H9 (cell line): ENCODE data around the gene NPIPB8. TPM values are rescaled to one million over a fixed set of nuclear protein-coding genes. Genes with fewer than 3 reads are reported as not detected.

Source experiments
- DNase-seq: peaks from one replicate; pipeline ENCODE4 v3.0.0-alpha.2; 2017
- H2AFZ ChIP-seq: one replicate; pipeline ENCODE4 v1.6.1; 2013; ENCODE audit warnings: mild to moderate bottlenecking, low read length, control low read depth, moderate library complexity
- H2AK5ac ChIP-seq: 2 replicates; pipeline ENCODE4 v1.6.1; 2013; ENCODE audit warnings: low read length, control low read depth, mixed read lengths; ENCODE audit not compliant: insufficient read length
- H2BK120ac ChIP-seq: one replicate; pipeline ENCODE4 v1.6.1; 2013; ENCODE audit warnings: low read depth, mild to moderate bottlenecking, low read length, control low read depth, inconsistent platforms; ENCODE audit not compliant: poor library complexity, severe bottlenecking
- H2BK12ac ChIP-seq: 2 replicates; pipeline ENCODE4 v1.6.1; 2013; ENCODE audit warnings: low read length, control low read depth, mixed read lengths, low read depth; ENCODE audit not compliant: insufficient read length
- H2BK15ac ChIP-seq: 2 replicates; pipeline ENCODE4 v1.6.1; 2013; ENCODE audit warnings: low read depth, low read length, control low read depth
- H2BK20ac ChIP-seq: one replicate; pipeline ENCODE4 v1.6.1; 2013; ENCODE audit warnings: low read depth, mild to moderate bottlenecking, low read length, control low read depth, inconsistent platforms; ENCODE audit not compliant: poor library complexity, severe bottlenecking
- H2BK5ac ChIP-seq: 2 replicates; pipeline ENCODE4 v1.6.1; 2013; ENCODE audit warnings: low read length, control low read depth, mixed read lengths; ENCODE audit not compliant: insufficient read length
- H3K14ac ChIP-seq: 2 replicates; pipeline ENCODE4 v1.6.1; 2013; ENCODE audit warnings: low read length, control low read depth; ENCODE audit not compliant: insufficient read depth
- H3K18ac ChIP-seq: 2 replicates; pipeline ENCODE4 v1.6.1; 2013; ENCODE audit warnings: low read depth, mild to moderate bottlenecking, mixed read lengths, low read length, control low read depth; ENCODE audit not compliant: insufficient read length
- H3K23ac ChIP-seq: 2 replicates; pipeline ENCODE4 v1.6.1; 2013; ENCODE audit warnings: low read length, control low read depth, mixed read lengths, low read depth; ENCODE audit not compliant: insufficient read length
- H3K23me2 ChIP-seq: 2 replicates; pipeline ENCODE4 v1.6.1; 2013; ENCODE audit warnings: low read depth, mild to moderate bottlenecking, mixed read lengths, low read length, control low read depth; ENCODE audit not compliant: insufficient read length, poor library complexity, severe bottlenecking
- H3K27ac ChIP-seq: 2 replicates; pipeline ENCODE4 v1.5.1; 2013; ENCODE audit warnings: low read length, control low read depth, mixed read lengths, low read depth; ENCODE audit not compliant: insufficient read length
- H3K27me3 ChIP-seq: 2 replicates; pipeline ENCODE4 v1.6.1; 2013; ENCODE audit warnings: low read length, control low read depth, inconsistent platforms; ENCODE audit not compliant: insufficient read depth
- H3K4ac ChIP-seq: 2 replicates; pipeline ENCODE4 v1.6.1; 2013; ENCODE audit warnings: low read depth, mild to moderate bottlenecking, control low read depth, inconsistent platforms, low read length, moderate library complexity
- H3K4me1 ChIP-seq: 2 replicates; pipeline ENCODE4 v1.6.1; 2013; ENCODE audit warnings: low read length, control low read depth, inconsistent platforms; ENCODE audit not compliant: insufficient read depth
- H3K4me2 ChIP-seq: 2 replicates; pipeline ENCODE4 v1.6.1; 2013; ENCODE audit warnings: low read length, control low read depth, mixed read lengths; ENCODE audit not compliant: insufficient read length, insufficient read depth
- H3K56ac ChIP-seq: 2 replicates; pipeline ENCODE4 v1.6.1; 2013; ENCODE audit warnings: low read depth, mild to moderate bottlenecking, mixed read lengths, low read length, control low read depth; ENCODE audit not compliant: insufficient read length
- H3K79me1 ChIP-seq: 2 replicates; pipeline ENCODE4 v1.6.1; 2013; ENCODE audit warnings: low read depth, mild to moderate bottlenecking, moderate library complexity, low read length, control low read depth, inconsistent platforms; ENCODE audit not compliant: insufficient read depth, poor library complexity, severe bottlenecking
- H3K79me2 ChIP-seq: 2 replicates; pipeline ENCODE4 v1.6.1; 2013; ENCODE audit warnings: low read length, control low read depth, inconsistent platforms; ENCODE audit not compliant: insufficient read depth
- H3K9ac ChIP-seq: 2 replicates; pipeline ENCODE4 v1.6.1; 2013; ENCODE audit warnings: low read length, control low read depth, mixed read lengths; ENCODE audit not compliant: insufficient read length; ENCODE audit errors: extremely low read depth
- H3K9me3 ChIP-seq: one replicate; pipeline ENCODE4 v1.6.1; 2013; ENCODE audit warnings: low read depth, low read length, inconsistent platforms; ENCODE audit not compliant: control insufficient read depth
- H3T11ph ChIP-seq: one replicate; pipeline ENCODE4 v1.6.1; 2013; ENCODE audit warnings: mild to moderate bottlenecking, low read length, control low read depth, inconsistent platforms
- H4K20me1 ChIP-seq: one replicate; pipeline ENCODE4 v1.6.1; 2013; ENCODE audit not compliant: control insufficient read depth, insufficient read length, insufficient read depth
- H4K5ac ChIP-seq: 2 replicates; pipeline ENCODE4 v1.6.1; 2013; ENCODE audit warnings: low read depth, mild to moderate bottlenecking, mixed read lengths, low read length, control low read depth; ENCODE audit not compliant: insufficient read length
- H4K8ac ChIP-seq: replicated peaks from 2 replicates; pipeline ENCODE4 v1.6.1; 2013; ENCODE audit warnings: low read length, control low read depth, mixed read lengths, low read depth; ENCODE audit not compliant: insufficient read length
- H4K91ac ChIP-seq: 2 replicates; pipeline ENCODE4 v1.6.1; 2013; ENCODE audit warnings: low read depth, mild to moderate bottlenecking, moderate library complexity, mixed read lengths, low read length, control low read depth; ENCODE audit not compliant: insufficient read length
- H3K27ac Mint-ChIP-seq, 3 experiments: 2 replicates in 2 of 3; 3 replicates in 1 of 3; pipeline ENCODE4 v1.8.0; 2020 to 2021; ENCODE audit warnings: mixed read lengths in 3 of 3, mild to moderate bottlenecking in 1 of 3, moderate library complexity in 1 of 3
- H3K27me3 Mint-ChIP-seq: 2 replicates; pipeline ENCODE4 v1.8.0; 2021; ENCODE audit warnings: low read depth, mild to moderate bottlenecking, moderate library complexity, mixed read lengths
- H3K36me3 Mint-ChIP-seq, 3 experiments: 2 replicates in 2 of 3; 3 replicates in 1 of 3; pipeline ENCODE4 v1.8.0; 2020 to 2021; ENCODE audit warnings: low read depth in 3 of 3, mixed read lengths in 3 of 3; ENCODE audit not compliant: insufficient read depth in 1 of 3
- H3K4me1 Mint-ChIP-seq, 2 experiments: 2 replicates each; pipeline ENCODE4 v1.8.0; 2020; ENCODE audit warnings: mixed read lengths in 2 of 2
- H3K4me3 Mint-ChIP-seq, 2 experiments: 2 replicates in 1 of 2; 3 replicates in 1 of 2; pipeline ENCODE4 v1.8.0; 2020 to 2021; ENCODE audit warnings: mild to moderate bottlenecking in 2 of 2, mixed read lengths in 2 of 2, moderate library complexity in 1 of 2
- H3K9me3 Mint-ChIP-seq, 2 experiments: 2 replicates in 1 of 2; 3 replicates in 1 of 2; pipeline ENCODE4 v1.8.0; 2020; ENCODE audit warnings: mild to moderate bottlenecking in 2 of 2, mixed read lengths in 2 of 2, moderate library complexity in 1 of 2
- CTCF ChIP-seq: fragments of 200-600 bp; sonication (generic); conservative IDR thresholded peaks from 3 replicates; pipeline ENCODE4 v1.8.0; 2021; ENCODE audit warnings: antibody characterized with exemption, mild to moderate bottlenecking
- WGBS: extraction: QIAGEN DNeasy Blood & Tissue Kit; methylation state at CpG from one replicate; pipeline ENCODE4 v1.1.7; 2013; ENCODE audit warnings: missing lambda C conversion rate, low lambda C conversion rate, mixed read lengths; ENCODE audit not compliant: insufficient read length; ENCODE audit errors: extremely low coverage; 5-methylcytosine and 5-hydroxymethylcytosine counted together
- total RNA-seq: library from RNA; stranded (reverse); gene quantifications from 2 replicates; pipeline ENCODE4 v1.2.1, GENCODE V29; 2021

The NPIPB8 gene
- total RNA-seq, 1 experiment from 2014 or later: not detected

GRCh38 chr16:28596840-28597691 is 40.8 kb upstream of the NPIPB8 start, which contains the start of gene SULT1A2:
TSS of gene SULT1A2 (minus strand) at chr16:28597050. CDS start at chr16:28595930, 1,120 bp downstream.
- no peak for TF ChIP-seq CTCF
- Histone ChIP-seq H3K9ac (no peak within 1 kb of the TSS), H3K27ac (no peak within 1 kb of the TSS), H3K9me3 (no peaks in the 10 kb centered on the region), H3K23ac (no peak within 1 kb of the TSS), H4K20me1 (no peaks in the 10 kb centered on the region), H3K14ac (no peak within 1 kb of the TSS; the same call in 1 of the 2 replicates), H4K8ac (no peak within 1 kb of the TSS), H4K5ac (no peak within 1 kb of the TSS), H2BK20ac (no peak within 1 kb of the TSS), H3K4me1 (no peaks in the 10 kb centered on the region; the same call in 1 of the 2 replicates), H3K27me3 (no peaks in the 10 kb centered on the region), H3K56ac (no peak within 1 kb of the TSS), H2BK15ac (no peak within 1 kb of the TSS), H3T11ph (no peak within 1 kb of the TSS), H4K91ac (no peak within 1 kb of the TSS), H3K79me2 (no peaks in the 10 kb centered on the region), H3K4ac (no peak within 1 kb of the TSS), H3K23me2 (no peaks in the 10 kb centered on the region), H3K18ac (no peak within 1 kb of the TSS), H3K4me2 (no peak within 1 kb of the TSS), H2BK5ac (no peak within 1 kb of the TSS), H2AK5ac (no peak within 1 kb of the TSS), H2BK12ac (no peak within 1 kb of the TSS), H2AFZ (no peak within 1 kb of the TSS), H3K79me1 (no peaks in the 10 kb centered on the region), H2BK120ac (no peak within 1 kb of the TSS)
- Mint-ChIP-seq H3K4me1 (peaks cover 20 to 23% of the 10 kb centered on the region in 2 experiments), H3K4me3 (peak within 1 kb of the TSS in 1 of 2 experiments; percentile 26; a peak in 3 of 5 replicates), H3K27ac (peak within 1 kb of the TSS; percentile 59 to 86 (median 78); a peak in 6 of 7 replicates), H3K9me3 (no peaks in the 10 kb centered on the region), H3K36me3 (peaks cover 0 to 5% (median 2%) of the 10 kb centered on the region in 3 experiments; a peak in 3 of 7 replicates), H3K27me3 (no peaks in the 10 kb centered on the region)
- DNase-seq: peak; percentile 56
- WGBS: no CpG with 5 or more reads among the region's 11 CpGs
